SKM-1 (cell line): ENCODE results near the gene PRDM5.

ENCODE experiments used
- DNase-seq: peaks from one replicate; lab custom pipeline; 2025; ENCODE audit not compliant: unreplicated experiment; lab: John Stamatoyannopoulos, UW

PRDM5 gene

GRCh38 chr4:120821977-120822376, 100.5 kb downstream of the PRDM5 start:
- no peak for DNase-seq

GRCh38 chr4:120821029-120821428, 101.5 kb downstream of the PRDM5 start:
- no peak for DNase-seq

GRCh38 chr4:120819805-120820437, 102.6 kb downstream of the PRDM5 start:
- DNase-seq, result no peak

GRCh38 chr4:120816296-120816965, 106.1 kb downstream of the PRDM5 start:
- DNase-seq, result no peak

GRCh38 chr4:120815361-120815760, 107.2 kb downstream of the PRDM5 start:
- no peak for DNase-seq

- no peak for DNase-seq
Measured at GRCh38 chr4:120814886-120815285, 107.6 kb downstream of the PRDM5 start.

- no peak for DNase-seq
Measured at GRCh38 chr4:120812216-120812615, 110.3 kb downstream of the PRDM5 start.

GRCh38 chr4:120809518-120809917, 113.0 kb downstream of the PRDM5 start:
- DNase-seq, result no peak

- no peak for DNase-seq
Measured at GRCh38 chr4:120808475-120809141, 113.9 kb downstream of the PRDM5 start.

GRCh38 chr4:120801137-120801758, 121.3 kb downstream of the PRDM5 start:
- DNase-seq, result no peak

- no peak for DNase-seq
Measured at GRCh38 chr4:120798570-120798969, 124.0 kb downstream of the PRDM5 start.

GRCh38 chr4:120796271-120796670, 126.3 kb downstream of the PRDM5 start:
- no peak for DNase-seq

- no peak for DNase-seq
Measured at GRCh38 chr4:120785202-120785601, 137.3 kb downstream of the PRDM5 start.

- DNase-seq, result no peak
Measured at GRCh38 chr4:120777459-120777858, 145.1 kb downstream of the PRDM5 start.

GRCh38 chr4:120775431-120775830, 147.1 kb downstream of the PRDM5 start:
- no peak for DNase-seq

- peak; percentile 56 for DNase-seq
Measured at GRCh38 chr4:120773641-120774040, 148.9 kb downstream of the PRDM5 start.

GRCh38 chr4:120771907-120772306, 150.6 kb downstream of the PRDM5 start:
- no peak for DNase-seq

GRCh38 chr4:120770897-120771296, 151.6 kb downstream of the PRDM5 start:
- no peak for DNase-seq

GRCh38 chr4:120769227-120769626, 153.3 kb downstream of the PRDM5 start:
- no peak for DNase-seq

GRCh38 chr4:120765260-120765680, 157.3 kb downstream of the PRDM5 start:
- DNase-seq, result no peak

- DNase-seq, result no peak
Measured at GRCh38 chr4:120763650-120764049, 158.9 kb downstream of the PRDM5 start.

- DNase-seq, result no peak
Measured at GRCh38 chr4:120761070-120761469, 161.5 kb downstream of the PRDM5 start.
